ENCODE results near the gene SLC15A3.

Gene SLC15A3
- total RNA-seq: 160 to 470 (median 315) reads per million in 17 experiments

- DNase-seq: peak; percentile 93 to 98 (median 96)
These were observed at the start of gene SLC15A3 for GRCh38 chr11:60951904-60952741. Gene SLC15A3, minus strand, starts transcription at chr11:60952176. Its CDS starts 625 bp downstream, at chr11:60951551.

GRCh38 chr11:61000426-61000825 lies 48.5 kb upstream of the SLC15A3 start:
- no peak for DNase-seq

- peak in 3 of 4 experiments; percentile 47 to 54 (median 50) for DNase-seq
These were observed 44.6 kb upstream of the SLC15A3 start for GRCh38 chr11:60996381-60997138.

- DNase-seq: peak; percentile 43 to 76 (median 67)
These were observed 43.8 kb upstream of the SLC15A3 start for GRCh38 chr11:60995798-60996197.

- DNase-seq: no peak
These were observed 42.6 kb upstream of the SLC15A3 start for GRCh38 chr11:60994541-60995080.

- no peak for DNase-seq
These were observed 41.6 kb upstream of the SLC15A3 start for GRCh38 chr11:60993615-60994014.

GRCh38 chr11:60992842-60993409 lies 41.0 kb upstream of the SLC15A3 start:
- peak in 2 of 4 experiments; percentile 30 to 40 for DNase-seq

GRCh38 chr11:60991457-60991856 lies 39.5 kb upstream of the SLC15A3 start:
- no peak for DNase-seq

GRCh38 chr11:60989093-60989650 lies 37.2 kb upstream of the SLC15A3 start:
- peak; percentile 72 to 89 (median 84) for DNase-seq

- DNase-seq: no peak
These were observed 36.7 kb upstream of the SLC15A3 start for GRCh38 chr11:60988658-60989057.

- peak in 2 of 4 experiments; percentile 45 to 56 for DNase-seq
These were observed 35.8 kb upstream of the SLC15A3 start for GRCh38 chr11:60987577-60988277.

GRCh38 chr11:60985991-60986915 lies 34.3 kb upstream of the SLC15A3 start:
- peak; percentile 85 to 94 (median 91) for DNase-seq

- no peak for DNase-seq
These were observed 33.5 kb upstream of the SLC15A3 start for GRCh38 chr11:60985501-60985900.

- DNase-seq: no peak
These were observed 32.7 kb upstream of the SLC15A3 start for GRCh38 chr11:60984636-60985035.

GRCh38 chr11:60984149-60984548 lies 32.2 kb upstream of the SLC15A3 start:
- DNase-seq: no peak

GRCh38 chr11:60982184-60982583 lies 30.2 kb upstream of the SLC15A3 start:
- peak in 1 of 4 experiments; percentile 33 for DNase-seq

- no peak for DNase-seq
These were observed 29.5 kb upstream of the SLC15A3 start for GRCh38 chr11:60981515-60981914.

- peak; percentile 90 to 96 (median 93) for DNase-seq
These were observed 26.8 kb upstream of the SLC15A3 start for GRCh38 chr11:60978546-60979380.

GRCh38 chr11:60977836-60978235 lies 25.9 kb upstream of the SLC15A3 start:
- DNase-seq: peak in 2 of 4 experiments; percentile 32 to 51

GRCh38 chr11:60977224-60977623 lies 25.2 kb upstream of the SLC15A3 start:
- DNase-seq: no peak

All from suppressor macrophage (primary cell).